NT2/D1 (cell line): ENCODE results near the gene C3orf22.

ENCODE experiments used
- SUZ12 ChIP-seq: IDR thresholded peaks from 2 replicates; pipeline ENCODE4 v1.6.1; 2011; ENCODE audit not compliant: insufficient read length, insufficient read depth; ENCODE audit errors: extremely low read depth
- YY1 ChIP-seq: IDR thresholded peaks from 2 replicates; pipeline ENCODE4 v1.6.1; 2011; ENCODE audit not compliant: insufficient read length, insufficient read depth

GRCh38 chr3:126528419-126528799 is 30.3 kb downstream of the C3orf22 start:
- TF ChIP-seq YY1, result no peak
- no peak for TF ChIP-seq SUZ12
